Hematopoietic multipotent progenitor cell treated with erythropoietin and hydrocortisone succinate and interleukin-3 and kit ligand, for 4 days (in vitro differentiated cells): Measurements from ENCODE around the gene AKT1S1.

Experiments
- DNase-seq: peaks from one replicate; pipeline ENCODE4 v3.0.0-alpha.2; 2015

The AKT1S1 gene

GRCh38 chr19:49866933-49867782, 10.0 kb downstream of the AKT1S1 start, which contains the start of gene PNKP:
Gene PNKP, minus strand, starts transcription at chr19:49867576. Its CDS starts 372 bp downstream, at chr19:49867204.
- DNase-seq: peak; percentile 97

- no peak for DNase-seq
Measured at GRCh38 chr19:49864890-49865289, 12.3 kb downstream of the AKT1S1 start.

GRCh38 chr19:49863935-49864320, 13.2 kb downstream of the AKT1S1 start:
- DNase-seq: no peak

- DNase-seq: no peak
Measured at GRCh38 chr19:49863254-49863934, 13.8 kb downstream of the AKT1S1 start.

- peak; percentile 60 for DNase-seq
Measured at GRCh38 chr19:49862391-49863253, 14.5 kb downstream of the AKT1S1 start.

GRCh38 chr19:49861541-49862378, 15.4 kb downstream of the AKT1S1 start:
- no peak for DNase-seq

- no peak for DNase-seq
Measured at GRCh38 chr19:49861107-49861506, 16.0 kb downstream of the AKT1S1 start.

- DNase-seq: no peak
Measured at GRCh38 chr19:49860336-49861102, 16.6 kb downstream of the AKT1S1 start.

- no peak for DNase-seq
Measured at GRCh38 chr19:49859682-49860335, 17.3 kb downstream of the AKT1S1 start.

- no peak for DNase-seq
Measured at GRCh38 chr19:49858088-49858985, 18.8 kb downstream of the AKT1S1 start.

GRCh38 chr19:49857838-49858087, 19.4 kb downstream of the AKT1S1 start:
- DNase-seq: no peak

GRCh38 chr19:49857061-49857837, 19.9 kb downstream of the AKT1S1 start:
- no peak for DNase-seq

- DNase-seq: no peak
Measured at GRCh38 chr19:49856574-49857021, 20.6 kb downstream of the AKT1S1 start.

- DNase-seq: no peak
Measured at GRCh38 chr19:49855676-49856573, 21.2 kb downstream of the AKT1S1 start.

GRCh38 chr19:49855277-49855675, 21.9 kb downstream of the AKT1S1 start:
- no peak for DNase-seq

GRCh38 chr19:49854378-49855263, 22.5 kb downstream of the AKT1S1 start:
- no peak for DNase-seq

- DNase-seq: no peak
Measured at GRCh38 chr19:49853852-49854377, 23.2 kb downstream of the AKT1S1 start.
